CD4-positive, alpha-beta T cell (primary cell): ENCODE results near the gene DMPK. TPM values are rescaled to one million over a fixed set of nuclear protein-coding genes. Genes with fewer than 3 reads are reported as not detected.

Source experiments
- ATAC-seq: fragments of 200-7000 bp; cut with Tn5 transposase; one replicate; pipeline ENCODE4 v1.10.0; 2022; ENCODE audit warnings: mild to moderate bottlenecking; ENCODE audit not compliant: poor library complexity
- CTCF ChIA-PET: fragments of 350-600 bp; sonication (Branson Sonifier 250); formaldehyde crosslinking; loops from one replicate; lab custom pipeline; 2021; ENCODE audit warnings: antibody characterized with exemption, inconsistent platforms; lab: Charles Lee
- POLR2A ChIA-PET: fragments of 350-600 bp; sonication (Branson Sonifier 250); formaldehyde crosslinking; loops from one replicate; lab custom pipeline; 2021; ENCODE audit warnings: antibody characterized with exemption, inconsistent platforms; lab: Charles Lee
- DNase-seq, 14 experiments: peaks; one replicate each; pipeline ENCODE4 v3.0.0-alpha.2; 2013 to 2020; ENCODE audit warnings: mixed read lengths in 2 of 14
- H3K27ac ChIP-seq, 2 donors: one replicate each; pipeline versions ENCODE4 v1.5.1 to v1.7.0; 2013; ENCODE audit warnings: low read length in 2 of 2, low read depth in 1 of 2, mild to moderate bottlenecking in 1 of 2
- H3K27me3 ChIP-seq, 2 experiments: 1 replicate in 1 of 2; 2 replicates in 1 of 2; pipeline versions ENCODE4 v1.6.1 to v1.7.0; 2013; ENCODE audit warnings: low read length in 2 of 2, control low read depth in 1 of 2, mild to moderate bottlenecking in 1 of 2, moderate library complexity in 1 of 2; ENCODE audit not compliant: insufficient read depth in 2 of 2, control insufficient read depth in 1 of 2
- H3K36me3 ChIP-seq: one replicate; pipeline ENCODE4 v1.6.1; 2013; ENCODE audit warnings: low read length, control low read depth; ENCODE audit not compliant: insufficient read depth
- H3K4me1 ChIP-seq: one replicate; pipeline ENCODE4 v1.6.1; 2013; ENCODE audit warnings: low read length, control low read depth; ENCODE audit not compliant: insufficient read depth
- H3K4me3 ChIP-seq: one replicate; pipeline ENCODE4 v1.5.1; 2013; ENCODE audit warnings: mild to moderate bottlenecking, low read length, moderate library complexity
- H3K9me3 ChIP-seq, 2 experiments: 1 replicate in 1 of 2; 2 replicates in 1 of 2; pipeline versions ENCODE4 v1.6.1 to v1.7.0; 2013; ENCODE audit warnings: low read length in 2 of 2, mild to moderate bottlenecking in 2 of 2, control low read depth in 1 of 2, moderate library complexity in 1 of 2; ENCODE audit not compliant: control insufficient read depth in 1 of 2, insufficient read depth in 1 of 2
- H3K27ac Mint-ChIP-seq: one replicate; pipeline ENCODE4 v1.8.0; 2020; ENCODE audit warnings: mixed read lengths
- H3K27me3 Mint-ChIP-seq: one replicate; pipeline ENCODE4 v1.8.0; 2021; ENCODE audit warnings: mixed read lengths
- H3K36me3 Mint-ChIP-seq: one replicate; pipeline ENCODE4 v1.8.0; 2021; ENCODE audit warnings: low read depth, mixed read lengths
- H3K4me1 Mint-ChIP-seq: one replicate; pipeline ENCODE4 v1.8.0; 2021; ENCODE audit warnings: low read depth, mixed read lengths
- H3K4me3 Mint-ChIP-seq: one replicate; pipeline ENCODE4 v1.8.0; 2020; ENCODE audit warnings: mild to moderate bottlenecking, mixed read lengths
- H3K9me3 Mint-ChIP-seq: one replicate; pipeline ENCODE4 v1.8.0; 2020; ENCODE audit warnings: mixed read lengths
- intact Hi-C, 2 experiments: fragments of 100-400 bp; cut with DNase I in 1 of 2; cut with micrococcal nuclease in 1 of 2; formaldehyde crosslinking; loops; one replicate each; pipeline versions ENCODE4 v1.15.1 to v1.9.0; 2023 to 2025; cut with DNase I, micrococcal nuclease
- total RNA-seq, 174 experiments: library from RNA in 2 of 174; stranded (reverse) in 2 of 174; gene quantifications; one replicate each; pipeline ENCODE4 v1.2.3 and lab custom pipeline; 2021 to 2026
- TF ChIP-seq, protein P1 (sequence below): fragments of 200-600 bp; IDR thresholded peaks from one replicate; pipeline ENCODE4 v1.8.0; 2022; ENCODE audit warnings: antibody characterized with exemption, mild to moderate bottlenecking

DMPK gene
- total RNA-seq, 2 experiments from 2014 or later: 24.0 to 24.9 TPM

GRCh38 chr19:45791744-45792469, 9.6 kb upstream of the DMPK start:
- H3K9me3 Mint-ChIP-seq: no peaks in the 10 kb centered on the region
- TF ChIP-seq, protein P1, sequence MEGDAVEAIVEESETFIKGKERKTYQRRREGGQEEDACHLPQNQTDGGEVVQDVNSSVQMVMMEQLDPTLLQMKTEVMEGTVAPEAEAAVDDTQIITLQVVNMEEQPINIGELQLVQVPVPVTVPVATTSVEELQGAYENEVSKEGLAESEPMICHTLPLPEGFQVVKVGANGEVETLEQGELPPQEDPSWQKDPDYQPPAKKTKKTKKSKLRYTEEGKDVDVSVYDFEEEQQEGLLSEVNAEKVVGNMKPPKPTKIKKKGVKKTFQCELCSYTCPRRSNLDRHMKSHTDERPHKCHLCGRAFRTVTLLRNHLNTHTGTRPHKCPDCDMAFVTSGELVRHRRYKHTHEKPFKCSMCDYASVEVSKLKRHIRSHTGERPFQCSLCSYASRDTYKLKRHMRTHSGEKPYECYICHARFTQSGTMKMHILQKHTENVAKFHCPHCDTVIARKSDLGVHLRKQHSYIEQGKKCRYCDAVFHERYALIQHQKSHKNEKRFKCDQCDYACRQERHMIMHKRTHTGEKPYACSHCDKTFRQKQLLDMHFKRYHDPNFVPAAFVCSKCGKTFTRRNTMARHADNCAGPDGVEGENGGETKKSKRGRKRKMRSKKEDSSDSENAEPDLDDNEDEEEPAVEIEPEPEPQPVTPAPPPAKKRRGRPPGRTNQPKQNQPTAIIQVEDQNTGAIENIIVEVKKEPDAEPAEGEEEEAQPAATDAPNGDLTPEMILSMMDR: no peak
- POLR2A ChIA-PET: interaction anchor here (0.9 to 5.5 kb wide), 5 partner anchors 13 to 146 kb away, joined by 3 to 50 read pairs (median 3); partner anchors contain the start of genes FBXO46, RSPH6A and SIX5
- H3K36me3 Mint-ChIP-seq: peaks cover 46% of the 10 kb centered on the region
- peak overlapping the region; percentile 76 for H3K27ac Mint-ChIP-seq
- ATAC-seq: no peak
- DNase-seq: peak in 3 of 14 experiments; percentile 17 to 50 (median 43)
- H3K9me3 ChIP-seq: no peaks in the 10 kb centered on the region
- CTCF ChIA-PET: interaction anchor here (1.5 to 2.3 kb wide), 4 partner anchors 13 to 22 kb away, joined by 5 to 17 read pairs (median 9); no protein-coding TSS in a partner anchor
- peak overlapping the region; percentile 55 for H3K4me3 ChIP-seq
- H3K4me1 ChIP-seq: peaks cover 30% of the 10 kb centered on the region
- H3K27ac ChIP-seq: no peak overlapping the region
- H3K27me3 ChIP-seq: peaks cover 13 to 21% of the 10 kb centered on the region in 2 experiments
- peaks cover 31% of the 10 kb centered on the region for H3K27me3 Mint-ChIP-seq
- peaks cover 20% of the 10 kb centered on the region for H3K36me3 ChIP-seq
- H3K4me3 Mint-ChIP-seq: peak overlapping the region; percentile 88
- intact Hi-C loops: loop anchor here (2.0 to 10.0 kb wide), 2 partner anchors 71 to 203 kb away; partner anchors contain the start of genes CCDC61 (in 1 of the 2) and SYMPK (in 1 of the 2)
- peaks cover 52% of the 10 kb centered on the region for H3K4me1 Mint-ChIP-seq

GRCh38 chr19:45790942-45791341, 8.7 kb upstream of the DMPK start:
- Mint-ChIP-seq H3K4me3 (peak overlapping the region; percentile 88), H3K4me1 (peaks cover 52% of the 10 kb centered on the region), H3K27me3 (peaks cover 31% of the 10 kb centered on the region), H3K36me3 (peaks cover 55% of the 10 kb centered on the region), H3K9me3 (no peaks in the 10 kb centered on the region), H3K27ac (peak overlapping the region; percentile 8)
- POLR2A ChIA-PET: interaction anchor here (0.7 to 5.5 kb wide), 4 partner anchors 12 to 21 kb away, joined by 3 to 50 read pairs (median 4); partner anchors contain the start of gene SIX5
- peak; percentile 10 for ATAC-seq
- intact Hi-C loops: loop anchor here in 1 of 2 experiments (10.0 kb wide), 1 partner anchor 204 kb away; the partner anchor contains the start of gene CCDC61
- CTCF ChIA-PET: interaction anchor here (1.2 to 2.3 kb wide), 3 partner anchors 8 to 21 kb away, joined by 3 to 9 read pairs (median 9); no protein-coding TSS in a partner anchor
- Histone ChIP-seq H3K27me3 (peaks cover 9 to 18% of the 10 kb centered on the region in 2 experiments), H3K4me1 (peaks cover 30% of the 10 kb centered on the region), H3K4me3 (no peak overlapping the region), H3K36me3 (peaks cover 29% of the 10 kb centered on the region), H3K27ac (no peak overlapping the region), H3K9me3 (peaks cover 0 to 4% of the 10 kb centered on the region in 2 experiments)
- peak in 5 of 14 experiments; percentile 25 to 78 (median 70) for DNase-seq
- TF ChIP-seq, protein P1: no peak

DNA sequence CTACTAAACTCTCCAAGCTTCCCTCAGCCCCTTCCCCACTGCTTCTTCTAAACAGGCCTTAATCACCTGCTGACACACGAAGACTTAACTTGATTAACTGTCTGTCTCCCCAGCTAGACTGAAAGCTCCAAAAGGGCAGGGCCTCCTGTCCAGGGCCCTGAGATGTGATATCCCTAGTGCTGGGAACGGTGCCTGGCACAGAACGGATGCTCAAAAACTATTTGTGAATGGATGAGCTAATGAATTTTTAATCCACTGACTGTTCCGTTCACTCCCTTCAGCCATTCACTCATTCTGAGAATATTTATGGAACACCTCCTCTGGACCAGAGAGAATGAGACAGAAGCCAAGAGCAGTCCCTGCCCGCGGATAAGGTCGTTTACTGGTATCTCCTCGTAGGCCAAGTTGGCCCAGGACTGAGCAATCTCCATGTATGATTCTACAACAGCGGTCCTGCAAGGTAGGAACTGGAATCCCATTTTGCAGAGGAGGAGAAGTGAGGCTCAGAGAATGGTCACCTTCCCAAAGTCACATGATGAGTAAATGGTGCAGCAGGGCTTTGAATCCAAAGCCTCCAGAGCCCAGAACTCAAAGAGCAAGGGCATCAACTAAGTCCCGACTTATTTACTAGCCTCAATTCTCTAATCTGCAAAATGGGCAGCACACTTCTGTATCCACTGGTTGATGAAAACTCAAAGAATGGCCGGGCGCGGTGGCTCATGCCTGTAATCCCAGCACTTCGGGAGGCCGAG, 6.9 kb upstream of the DMPK start:
- H3K36me3 ChIP-seq: peaks cover 29% of the 10 kb centered on the region
- TF ChIP-seq, protein P1: no peak
- no peak overlapping the region for H3K27ac ChIP-seq
- Mint-ChIP-seq H3K4me1 (peaks cover 46% of the 10 kb centered on the region), H3K4me3 (no peak overlapping the region), H3K36me3 (peaks cover 55% of the 10 kb centered on the region), H3K9me3 (no peaks in the 10 kb centered on the region), H3K27ac (no peak overlapping the region), H3K27me3 (peaks cover 21% of the 10 kb centered on the region)
- H3K9me3 ChIP-seq: peaks cover 0 to 4% of the 10 kb centered on the region in 2 experiments
- ChIA-PET POLR2A (interaction anchor here (1.1 to 5.5 kb wide), 2 partner anchors 16 to 20 kb away, joined by 4 to 50 read pairs; partner anchors contain the start of gene SIX5), CTCF (interaction anchor here (0.9 to 1.0 kb wide), 2 partner anchors 10 to 19 kb away, joined by 3 to 5 read pairs; no protein-coding TSS in a partner anchor)
- peaks cover 0 to 1% of the 10 kb centered on the region in 2 experiments for H3K27me3 ChIP-seq
- H3K4me1 ChIP-seq: peaks cover 30% of the 10 kb centered on the region
- H3K4me3 ChIP-seq: no peak overlapping the region
- DNase-seq (no peak), ATAC-seq (no peak)
- intact Hi-C loops: no loop called here
